GM23338 (cell line): ENCODE results near the gene RLN2. TPM values are rescaled to one million over a fixed set of nuclear protein-coding genes. Genes with fewer than 3 reads are reported as not detected.

Experiments used
- ATAC-seq: fragments of 200-7000 bp; cut with Tn5 transposase; 3 replicates; pipeline ENCODE4 v1.9.1; 2020
- DNase-seq: peaks from one replicate; pipeline ENCODE4 v3.0.0-alpha.2; 2015; ENCODE audit warnings: low spot score
- H2AFZ ChIP-seq: fragments of 200-600 bp; sonication (generic); 2 replicates; pipeline ENCODE4 v1.8.0; 2016; ENCODE audit warnings: antibody characterized with exemption, mild to moderate bottlenecking, moderate library complexity
- H3F3A ChIP-seq: fragments of 200-600 bp; sonication (generic); replicated peaks from 2 replicates; pipeline ENCODE4 v1.8.0; 2017; ENCODE audit warnings: antibody characterized with exemption, mixed run types, low read depth
- H3K27ac ChIP-seq: fragments of 200-600 bp; sonication (generic); 2 replicates; pipeline ENCODE4 v1.6.1; 2016; ENCODE audit warnings: low read depth
- H3K27me3 ChIP-seq: fragments of 200-600 bp; sonication (generic); 2 replicates; pipeline ENCODE4 v1.8.0; 2016; ENCODE audit warnings: mild to moderate bottlenecking, mixed run types, moderate library complexity; ENCODE audit not compliant: insufficient read depth
- H3K36me3 ChIP-seq: fragments of 200-600 bp; sonication (generic); 2 replicates; pipeline ENCODE4 v1.8.0; 2016; ENCODE audit warnings: mild to moderate bottlenecking; ENCODE audit not compliant: insufficient read depth
- H3K4me1 ChIP-seq: fragments of 200-600 bp; sonication (generic); 2 replicates; pipeline ENCODE4 v1.8.0; 2016; ENCODE audit warnings: mild to moderate bottlenecking, moderate library complexity; ENCODE audit not compliant: insufficient read depth
- H3K4me2 ChIP-seq: fragments of 200-600 bp; sonication (generic); 2 replicates; pipeline ENCODE4 v1.7.1; 2017; ENCODE audit warnings: mixed run types
- H3K4me3 ChIP-seq: fragments of 200-600 bp; sonication (generic); 2 replicates; pipeline ENCODE4 v1.6.1; 2016; ENCODE audit warnings: mixed run types
- H3K79me2 ChIP-seq: fragments of 200-600 bp; sonication (generic); replicated peaks from 2 replicates; pipeline ENCODE4 v1.8.0; 2017; ENCODE audit warnings: mild to moderate bottlenecking; ENCODE audit not compliant: insufficient read depth
- H3K9me2 ChIP-seq: fragments of 200-600 bp; sonication (generic); 2 replicates; pipeline ENCODE4 v1.8.0; 2017; ENCODE audit not compliant: insufficient read depth
- H4K20me1 ChIP-seq: fragments of 200-600 bp; sonication (generic); replicated peaks from 2 replicates; pipeline ENCODE4 v1.8.0; 2017; ENCODE audit warnings: mild to moderate bottlenecking; ENCODE audit not compliant: insufficient read depth
- H3K27ac Mint-ChIP-seq: 2 replicates; pipeline ENCODE4 v1.8.0; 2020; ENCODE audit warnings: inconsistent platforms, mild to moderate bottlenecking, moderate library complexity, mixed read lengths
- H3K27me3 Mint-ChIP-seq: 3 replicates; pipeline ENCODE4 v1.8.0; 2022; ENCODE audit warnings: low read depth, mild to moderate bottlenecking, moderate library complexity, mixed read lengths, inconsistent platforms; ENCODE audit not compliant: insufficient read depth, poor library complexity
- H3K36me3 Mint-ChIP-seq: 3 replicates; pipeline ENCODE4 v1.8.0; 2021; ENCODE audit warnings: low read depth, mild to moderate bottlenecking, inconsistent platforms, moderate library complexity, mixed read lengths
- H3K4me1 Mint-ChIP-seq: 3 replicates; pipeline ENCODE4 v1.8.0; 2020; ENCODE audit warnings: mild to moderate bottlenecking, inconsistent platforms, mixed read lengths
- H3K4me3 Mint-ChIP-seq: 3 replicates; pipeline ENCODE4 v1.8.0; 2021; ENCODE audit warnings: moderate library complexity, mild to moderate bottlenecking, inconsistent platforms, mixed read lengths
- H3K9me3 Mint-ChIP-seq: 3 replicates; pipeline ENCODE4 v1.8.0; 2020; ENCODE audit warnings: moderate library complexity, mild to moderate bottlenecking, inconsistent platforms, mixed read lengths
- CREB1 ChIP-seq: fragments of 250-450 bp; sonication (Bioruptor Pico); IDR thresholded peaks from 2 replicates; pipeline ENCODE4 v1.5.0; 2020; ENCODE audit warnings: low read depth, mild to moderate bottlenecking, moderate library complexity
- EZH2 ChIP-seq: fragments of 200-600 bp; sonication (generic); IDR thresholded peaks from one replicate; pipeline ENCODE4 v1.8.0; 2017; ENCODE audit warnings: antibody characterized with exemption, mild to moderate bottlenecking, low read depth; ENCODE audit not compliant: unreplicated experiment
- EZH2phosphoT487 ChIP-seq: fragments of 200-600 bp; sonication (generic); IDR thresholded peaks from one replicate; pipeline ENCODE4 v1.8.1; 2018; ENCODE audit warnings: antibody characterized with exemption; ENCODE audit not compliant: unreplicated experiment
- JUNB ChIP-seq: IDR thresholded peaks from one replicate; pipeline ENCODE4 v1.6.1; 2016; ENCODE audit warnings: antibody characterized with exemption; ENCODE audit not compliant: unreplicated experiment
- NANOG ChIP-seq: IDR thresholded peaks from 2 replicates; pipeline ENCODE4 v1.6.1; 2016; ENCODE audit warnings: antibody characterized with exemption, borderline replicate concordance
- ZNF114 ChIP-seq: fragments of 250-450 bp; sonication (Bioruptor Pico); IDR thresholded peaks from 2 replicates; pipeline ENCODE4 v1.5.0; 2020; ENCODE audit warnings: mild to moderate bottlenecking, moderate library complexity
- polyA plus RNA-seq: library from polyadenylated mRNA; unstranded; fragments of >200 nt; fragmentation: Nextera tagmentation; extraction: Ambion mirVana; gene quantifications from 2 replicates; pipeline ENCODE4 v1.2.1, GENCODE V29; 2016
- total RNA-seq: library from RNA; depleted of rRNA; stranded (reverse); fragments of >200 nt; shearing (Covaris generic); gene quantifications from 2 replicates; pipeline ENCODE4 v1.2.3, GENCODE V29; 2014
- TF ChIP-seq, protein P1 (sequence below): fragments of 250-450 bp; sonication (Bioruptor Pico); IDR thresholded peaks from 2 replicates; pipeline ENCODE4 v1.5.0; 2020; ENCODE audit warnings: mild to moderate bottlenecking, moderate library complexity
- TF ChIP-seq, protein P2 (sequence below): IDR thresholded peaks from 2 replicates; pipeline ENCODE4 v1.6.1; 2016; ENCODE audit warnings: antibody characterized with exemption
- TF ChIP-seq, protein P3 (sequence below): IDR thresholded peaks from one replicate; pipeline ENCODE4 v1.6.1; 2018; ENCODE audit warnings: antibody characterized with exemption; ENCODE audit not compliant: unreplicated experiment
- TF ChIP-seq, protein P4 (sequence below), 2 experiments: fragments of 200-600 bp in 1 of 2; sonication (generic) in 1 of 2; conservative IDR thresholded peaks; 2 replicates each; pipeline versions ENCODE4 v1.5.1 to v1.6.1; 2016 to 2017; ENCODE audit warnings: antibody characterized with exemption in 2 of 2, low read depth in 2 of 2, mild to moderate bottlenecking in 2 of 2, moderate library complexity in 1 of 2

Gene RLN2
- total and polyA plus RNA-seq, 2 experiments from 2014 or later, result 4.0 to 10.6 TPM

DNA sequence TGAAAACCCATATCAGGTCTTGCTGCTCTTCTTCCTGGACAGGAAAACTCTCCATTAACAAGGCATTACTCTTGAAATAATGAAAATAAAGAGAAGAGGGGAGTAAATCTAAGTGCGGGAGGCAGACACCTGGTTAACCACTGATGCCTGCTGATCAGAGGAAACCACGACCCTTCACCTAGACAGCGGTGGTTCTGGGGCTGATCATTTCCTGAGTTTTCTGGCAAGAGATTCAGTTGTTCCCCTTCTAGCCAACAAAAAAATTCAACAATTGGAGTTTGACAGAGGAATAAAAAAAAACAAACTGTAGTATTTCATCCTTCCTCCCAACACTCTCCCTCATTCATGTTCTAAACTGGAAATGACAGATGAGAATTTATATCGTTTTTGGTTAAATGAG lies 3.0 kb downstream of the RLN2 start:
- no peak overlapping the region for H2AFZ ChIP-seq
- ATAC-seq (no peak), DNase-seq (no peak)
- H3K4me3 ChIP-seq, result no peak overlapping the region
- no peaks in the 10 kb centered on the region for H3K27me3 ChIP-seq
- H3K36me3 ChIP-seq, result no peaks in the 10 kb centered on the region
- H3K27ac Mint-ChIP-seq, result no peak overlapping the region
- no peaks in the 10 kb centered on the region for H3K27me3 Mint-ChIP-seq
- peaks cover 3% of the 10 kb centered on the region; the same call in 2 of the 3 replicates for H3K4me1 Mint-ChIP-seq
- H3K4me2 ChIP-seq, result no peak overlapping the region
- no peaks in the 10 kb centered on the region for H3K9me2 ChIP-seq
- peaks cover 5% of the 10 kb centered on the region; the same call in 2 of the 3 replicates for H3K9me3 Mint-ChIP-seq
- H3K4me3 Mint-ChIP-seq, result no peak overlapping the region
- no peak overlapping the region for H3K27ac ChIP-seq
- no peaks in the 10 kb centered on the region for H4K20me1 ChIP-seq
- H3K4me1 ChIP-seq, result no peaks in the 10 kb centered on the region
- H3F3A ChIP-seq, result no peaks in the 10 kb centered on the region
- no peaks in the 10 kb centered on the region for H3K36me3 Mint-ChIP-seq
- TF ChIP-seq, protein P1, sequence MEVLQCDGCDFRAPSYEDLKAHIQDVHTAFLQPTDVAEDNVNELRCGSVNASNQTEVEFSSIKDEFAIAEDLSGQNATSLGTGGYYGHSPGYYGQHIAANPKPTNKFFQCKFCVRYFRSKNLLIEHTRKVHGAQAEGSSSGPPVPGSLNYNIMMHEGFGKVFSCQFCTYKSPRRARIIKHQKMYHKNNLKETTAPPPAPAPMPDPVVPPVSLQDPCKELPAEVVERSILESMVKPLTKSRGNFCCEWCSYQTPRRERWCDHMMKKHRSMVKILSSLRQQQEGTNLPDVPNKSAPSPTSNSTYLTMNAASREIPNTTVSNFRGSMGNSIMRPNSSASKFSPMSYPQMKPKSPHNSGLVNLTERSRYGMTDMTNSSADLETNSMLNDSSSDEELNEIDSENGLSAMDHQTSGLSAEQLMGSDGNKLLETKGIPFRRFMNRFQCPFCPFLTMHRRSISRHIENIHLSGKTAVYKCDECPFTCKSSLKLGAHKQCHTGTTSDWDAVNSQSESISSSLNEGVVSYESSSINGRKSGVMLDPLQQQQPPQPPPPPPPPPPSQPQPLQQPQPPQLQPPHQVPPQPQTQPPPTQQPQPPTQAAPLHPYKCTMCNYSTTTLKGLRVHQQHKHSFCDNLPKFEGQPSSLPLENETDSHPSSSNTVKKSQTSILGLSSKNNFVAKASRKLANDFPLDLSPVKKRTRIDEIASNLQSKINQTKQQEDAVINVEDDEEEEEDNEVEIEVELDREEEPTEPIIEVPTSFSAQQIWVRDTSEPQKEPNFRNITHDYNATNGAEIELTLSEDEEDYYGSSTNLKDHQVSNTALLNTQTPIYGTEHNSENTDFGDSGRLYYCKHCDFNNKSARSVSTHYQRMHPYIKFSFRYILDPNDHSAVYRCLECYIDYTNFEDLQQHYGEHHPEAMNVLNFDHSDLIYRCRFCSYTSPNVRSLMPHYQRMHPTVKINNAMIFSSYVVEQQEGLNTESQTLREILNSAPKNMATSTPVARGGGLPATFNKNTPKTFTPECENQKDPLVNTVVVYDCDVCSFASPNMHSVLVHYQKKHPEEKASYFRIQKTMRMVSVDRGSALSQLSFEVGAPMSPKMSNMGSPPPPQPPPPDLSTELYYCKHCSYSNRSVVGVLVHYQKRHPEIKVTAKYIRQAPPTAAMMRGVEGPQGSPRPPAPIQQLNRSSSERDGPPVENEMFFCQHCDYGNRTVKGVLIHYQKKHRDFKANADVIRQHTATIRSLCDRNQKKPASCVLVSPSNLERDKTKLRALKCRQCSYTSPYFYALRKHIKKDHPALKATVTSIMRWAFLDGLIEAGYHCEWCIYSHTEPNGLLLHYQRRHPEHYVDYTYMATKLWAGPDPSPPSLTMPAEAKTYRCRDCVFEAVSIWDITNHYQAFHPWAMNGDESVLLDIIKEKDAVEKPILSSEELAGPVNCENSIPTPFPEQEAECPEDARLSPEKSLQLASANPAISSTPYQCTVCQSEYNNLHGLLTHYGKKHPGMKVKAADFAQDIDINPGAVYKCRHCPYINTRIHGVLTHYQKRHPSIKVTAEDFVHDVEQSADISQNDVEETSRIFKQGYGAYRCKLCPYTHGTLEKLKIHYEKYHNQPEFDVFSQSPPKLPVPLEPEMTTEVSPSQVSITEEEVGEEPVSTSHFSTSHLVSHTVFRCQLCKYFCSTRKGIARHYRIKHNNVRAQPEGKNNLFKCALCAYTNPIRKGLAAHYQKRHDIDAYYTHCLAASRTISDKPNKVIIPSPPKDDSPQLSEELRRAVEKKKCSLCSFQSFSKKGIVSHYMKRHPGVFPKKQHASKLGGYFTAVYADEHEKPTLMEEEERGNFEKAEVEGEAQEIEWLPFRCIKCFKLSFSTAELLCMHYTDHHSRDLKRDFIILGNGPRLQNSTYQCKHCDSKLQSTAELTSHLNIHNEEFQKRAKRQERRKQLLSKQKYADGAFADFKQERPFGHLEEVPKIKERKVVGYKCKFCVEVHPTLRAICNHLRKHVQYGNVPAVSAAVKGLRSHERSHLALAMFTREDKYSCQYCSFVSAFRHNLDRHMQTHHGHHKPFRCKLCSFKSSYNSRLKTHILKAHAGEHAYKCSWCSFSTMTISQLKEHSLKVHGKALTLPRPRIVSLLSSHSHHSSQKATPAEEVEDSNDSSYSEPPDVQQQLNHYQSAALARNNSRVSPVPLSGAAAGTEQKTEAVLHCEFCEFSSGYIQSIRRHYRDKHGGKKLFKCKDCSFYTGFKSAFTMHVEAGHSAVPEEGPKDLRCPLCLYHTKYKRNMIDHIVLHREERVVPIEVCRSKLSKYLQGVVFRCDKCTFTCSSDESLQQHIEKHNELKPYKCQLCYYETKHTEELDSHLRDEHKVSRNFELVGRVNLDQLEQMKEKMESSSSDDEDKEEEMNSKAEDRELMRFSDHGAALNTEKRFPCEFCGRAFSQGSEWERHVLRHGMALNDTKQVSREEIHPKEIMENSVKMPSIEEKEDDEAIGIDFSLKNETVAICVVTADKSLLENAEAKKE (CRISPR knock-in tag), result no peak
- H3K79me2 ChIP-seq, result no peaks in the 10 kb centered on the region

DNA sequence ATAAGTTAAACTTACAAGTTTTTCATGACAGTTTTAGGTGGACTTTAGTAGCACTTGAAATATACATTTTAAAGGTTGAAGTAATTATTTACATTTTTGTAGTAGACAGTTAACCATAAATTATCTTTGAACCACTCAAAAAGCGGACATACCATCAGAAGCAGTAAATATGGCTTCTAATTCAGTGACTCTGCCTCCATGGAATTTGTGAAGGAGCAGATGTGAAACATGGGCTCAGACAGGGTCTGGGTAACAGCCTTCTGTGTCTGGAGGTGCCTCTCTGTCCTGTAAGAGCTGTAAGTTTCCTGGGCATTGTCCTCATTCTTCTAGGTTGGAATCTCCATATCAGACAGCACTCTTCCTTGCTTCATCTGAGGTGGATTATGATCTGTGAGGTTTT lies 12.4 kb downstream of the RLN2 start:
- DNase-seq (no peak), ATAC-seq (no peak)
- Mint-ChIP-seq H3K36me3 (no peaks in the 10 kb centered on the region; the same call in 2 of the 3 replicates), H3K4me3 (no peak overlapping the region), H3K9me3 (no peaks in the 10 kb centered on the region), H3K27me3 (peaks cover 2% of the 10 kb centered on the region), H3K27ac (no peak overlapping the region), H3K4me1 (peaks cover 8% of the 10 kb centered on the region)
- Histone ChIP-seq H3K9me2 (peaks cover 5% of the 10 kb centered on the region), H3K36me3 (no peaks in the 10 kb centered on the region), H3K79me2 (no peaks in the 10 kb centered on the region), H3F3A (no peaks in the 10 kb centered on the region), H3K4me1 (no peaks in the 10 kb centered on the region), H4K20me1 (no peaks in the 10 kb centered on the region), H2AFZ (no peak overlapping the region), H3K4me2 (no peak overlapping the region), H3K27me3 (no peaks in the 10 kb centered on the region), H3K27ac (no peak overlapping the region), H3K4me3 (no peak overlapping the region)
- TF ChIP-seq EZH2phosphoT487 (no peak), ZNF114 (CRISPR knock-in tag) (no peak), JUNB (no peak), EZH2 (no peak), CREB1 (CRISPR knock-in tag) (no peak), NANOG (no peak)
- TF ChIP-seq, protein P2, sequence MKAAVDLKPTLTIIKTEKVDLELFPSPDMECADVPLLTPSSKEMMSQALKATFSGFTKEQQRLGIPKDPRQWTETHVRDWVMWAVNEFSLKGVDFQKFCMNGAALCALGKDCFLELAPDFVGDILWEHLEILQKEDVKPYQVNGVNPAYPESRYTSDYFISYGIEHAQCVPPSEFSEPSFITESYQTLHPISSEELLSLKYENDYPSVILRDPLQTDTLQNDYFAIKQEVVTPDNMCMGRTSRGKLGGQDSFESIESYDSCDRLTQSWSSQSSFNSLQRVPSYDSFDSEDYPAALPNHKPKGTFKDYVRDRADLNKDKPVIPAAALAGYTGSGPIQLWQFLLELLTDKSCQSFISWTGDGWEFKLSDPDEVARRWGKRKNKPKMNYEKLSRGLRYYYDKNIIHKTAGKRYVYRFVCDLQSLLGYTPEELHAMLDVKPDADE, result no peak
- TF ChIP-seq, protein P3, sequence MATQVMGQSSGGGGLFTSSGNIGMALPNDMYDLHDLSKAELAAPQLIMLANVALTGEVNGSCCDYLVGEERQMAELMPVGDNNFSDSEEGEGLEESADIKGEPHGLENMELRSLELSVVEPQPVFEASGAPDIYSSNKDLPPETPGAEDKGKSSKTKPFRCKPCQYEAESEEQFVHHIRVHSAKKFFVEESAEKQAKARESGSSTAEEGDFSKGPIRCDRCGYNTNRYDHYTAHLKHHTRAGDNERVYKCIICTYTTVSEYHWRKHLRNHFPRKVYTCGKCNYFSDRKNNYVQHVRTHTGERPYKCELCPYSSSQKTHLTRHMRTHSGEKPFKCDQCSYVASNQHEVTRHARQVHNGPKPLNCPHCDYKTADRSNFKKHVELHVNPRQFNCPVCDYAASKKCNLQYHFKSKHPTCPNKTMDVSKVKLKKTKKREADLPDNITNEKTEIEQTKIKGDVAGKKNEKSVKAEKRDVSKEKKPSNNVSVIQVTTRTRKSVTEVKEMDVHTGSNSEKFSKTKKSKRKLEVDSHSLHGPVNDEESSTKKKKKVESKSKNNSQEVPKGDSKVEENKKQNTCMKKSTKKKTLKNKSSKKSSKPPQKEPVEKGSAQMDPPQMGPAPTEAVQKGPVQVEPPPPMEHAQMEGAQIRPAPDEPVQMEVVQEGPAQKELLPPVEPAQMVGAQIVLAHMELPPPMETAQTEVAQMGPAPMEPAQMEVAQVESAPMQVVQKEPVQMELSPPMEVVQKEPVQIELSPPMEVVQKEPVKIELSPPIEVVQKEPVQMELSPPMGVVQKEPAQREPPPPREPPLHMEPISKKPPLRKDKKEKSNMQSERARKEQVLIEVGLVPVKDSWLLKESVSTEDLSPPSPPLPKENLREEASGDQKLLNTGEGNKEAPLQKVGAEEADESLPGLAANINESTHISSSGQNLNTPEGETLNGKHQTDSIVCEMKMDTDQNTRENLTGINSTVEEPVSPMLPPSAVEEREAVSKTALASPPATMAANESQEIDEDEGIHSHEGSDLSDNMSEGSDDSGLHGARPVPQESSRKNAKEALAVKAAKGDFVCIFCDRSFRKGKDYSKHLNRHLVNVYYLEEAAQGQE, result no peak
- TF ChIP-seq, protein P4, sequence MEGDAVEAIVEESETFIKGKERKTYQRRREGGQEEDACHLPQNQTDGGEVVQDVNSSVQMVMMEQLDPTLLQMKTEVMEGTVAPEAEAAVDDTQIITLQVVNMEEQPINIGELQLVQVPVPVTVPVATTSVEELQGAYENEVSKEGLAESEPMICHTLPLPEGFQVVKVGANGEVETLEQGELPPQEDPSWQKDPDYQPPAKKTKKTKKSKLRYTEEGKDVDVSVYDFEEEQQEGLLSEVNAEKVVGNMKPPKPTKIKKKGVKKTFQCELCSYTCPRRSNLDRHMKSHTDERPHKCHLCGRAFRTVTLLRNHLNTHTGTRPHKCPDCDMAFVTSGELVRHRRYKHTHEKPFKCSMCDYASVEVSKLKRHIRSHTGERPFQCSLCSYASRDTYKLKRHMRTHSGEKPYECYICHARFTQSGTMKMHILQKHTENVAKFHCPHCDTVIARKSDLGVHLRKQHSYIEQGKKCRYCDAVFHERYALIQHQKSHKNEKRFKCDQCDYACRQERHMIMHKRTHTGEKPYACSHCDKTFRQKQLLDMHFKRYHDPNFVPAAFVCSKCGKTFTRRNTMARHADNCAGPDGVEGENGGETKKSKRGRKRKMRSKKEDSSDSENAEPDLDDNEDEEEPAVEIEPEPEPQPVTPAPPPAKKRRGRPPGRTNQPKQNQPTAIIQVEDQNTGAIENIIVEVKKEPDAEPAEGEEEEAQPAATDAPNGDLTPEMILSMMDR (conservative IDR thresholded peaks at IDR 0.05; ENCODE audit: low read depth in 2 of 2), result no peak
